GM19463 (cell line): ENCODE results near the gene WNK2.

ENCODE experiments used
- ATAC-seq: cut with Tn5 transposase; IDR thresholded peaks from one replicate; pipeline ENCODE4 v1.9.1; 2021; ENCODE audit warnings: mild to moderate bottlenecking, moderate library complexity; ENCODE audit not compliant: unreplicated experiment

The WNK2 gene

DNA sequence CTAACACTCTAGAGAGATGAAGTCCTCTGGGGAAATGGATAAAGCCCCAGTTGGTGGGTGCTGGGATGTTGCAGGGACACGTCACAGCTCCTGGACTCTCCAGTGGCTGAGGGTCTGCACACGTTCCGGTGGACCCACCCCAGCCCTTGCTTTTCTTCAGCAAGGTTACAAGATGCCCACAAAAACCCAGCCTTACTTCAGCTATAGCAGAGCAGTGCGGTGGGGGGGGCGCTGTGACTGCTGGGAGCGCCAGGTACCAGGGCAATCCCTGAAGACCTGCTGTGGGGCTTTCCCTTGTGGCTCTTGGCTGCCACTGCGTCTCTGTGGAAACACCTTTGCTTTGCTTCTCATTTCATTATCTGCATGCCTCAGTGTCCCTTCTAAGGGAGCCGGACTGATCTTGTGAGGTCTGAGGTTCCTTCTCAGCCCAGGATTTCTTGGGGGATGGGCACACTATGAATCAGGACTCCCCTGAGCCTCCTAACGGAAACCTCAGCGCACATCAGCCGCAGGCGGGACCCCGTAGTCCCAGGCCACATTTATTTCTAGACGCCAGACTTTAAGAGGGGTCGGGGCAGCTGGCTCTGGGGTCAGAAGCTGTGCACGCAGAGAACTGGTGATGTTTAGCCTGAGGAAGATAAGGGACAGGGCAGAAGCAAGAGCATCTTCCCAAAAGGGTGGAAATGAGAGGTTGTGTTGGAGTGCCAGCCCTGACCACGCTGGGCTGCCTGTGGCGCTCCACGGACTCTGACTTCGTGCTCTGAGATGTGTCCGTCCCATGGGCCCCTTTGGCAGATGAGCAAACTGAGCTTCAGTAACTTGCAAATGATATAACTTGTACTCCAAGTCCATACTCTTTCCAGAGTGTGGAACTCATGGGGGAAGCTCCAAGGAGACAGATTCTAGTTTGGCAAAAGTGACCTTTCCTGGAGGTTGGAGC, 106.8 kb downstream of the WNK2 start:
- no peak for ATAC-seq

DNA sequence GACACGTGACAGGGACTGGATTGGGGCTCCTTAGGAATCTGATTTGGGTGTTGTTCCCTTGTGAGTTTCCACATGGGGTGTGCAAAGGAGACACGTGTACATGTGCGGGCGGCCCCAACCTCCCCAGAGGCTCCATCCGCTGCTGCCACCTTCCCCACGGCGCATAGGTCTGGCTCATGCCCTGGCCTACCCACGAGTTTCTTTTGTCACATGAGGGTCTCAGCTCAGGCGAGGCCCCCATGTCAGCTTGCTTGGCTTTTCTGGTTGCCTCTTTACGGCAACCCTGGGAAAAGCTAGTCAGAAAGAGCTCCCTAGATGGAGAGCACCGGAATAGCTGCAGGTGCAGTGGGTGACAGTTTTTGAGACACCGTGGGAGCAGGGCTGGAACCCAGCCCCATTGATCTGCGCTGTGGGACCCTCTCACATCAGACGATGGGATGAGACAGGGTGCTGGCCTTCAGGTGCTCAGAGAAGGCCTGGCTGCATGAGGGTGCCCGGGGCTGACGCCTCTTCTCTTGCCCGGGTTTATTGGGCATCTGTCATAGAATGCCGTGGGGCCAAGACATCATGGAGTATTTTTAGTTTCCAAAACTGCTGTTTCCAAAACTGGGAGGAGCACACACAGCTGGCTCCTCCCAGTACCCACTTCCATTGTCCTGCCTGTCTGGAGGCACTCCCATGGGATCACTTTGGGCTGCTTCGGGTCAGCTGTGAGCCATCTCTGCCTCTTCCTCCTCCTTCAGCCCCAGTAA, 107.8 kb downstream of the WNK2 start:
- ATAC-seq: no peak

DNA sequence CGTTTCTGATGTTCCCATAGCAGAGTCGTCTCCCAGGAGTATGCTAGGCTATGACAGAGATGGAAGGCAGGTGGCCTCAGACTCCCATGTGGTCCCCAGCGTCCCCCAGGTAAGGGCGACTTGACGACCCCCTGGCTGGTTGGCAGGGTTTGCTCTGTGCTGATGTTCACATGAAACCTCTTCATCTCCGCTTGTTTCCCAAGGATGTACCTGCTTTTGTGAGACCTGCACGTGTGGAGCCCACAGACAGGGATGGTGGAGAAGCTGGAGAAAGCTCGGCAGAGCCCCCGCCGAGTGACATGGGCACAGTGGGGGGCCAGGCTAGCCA, 108.3 kb downstream of the WNK2 start:
- ATAC-seq: no peak

DNA sequence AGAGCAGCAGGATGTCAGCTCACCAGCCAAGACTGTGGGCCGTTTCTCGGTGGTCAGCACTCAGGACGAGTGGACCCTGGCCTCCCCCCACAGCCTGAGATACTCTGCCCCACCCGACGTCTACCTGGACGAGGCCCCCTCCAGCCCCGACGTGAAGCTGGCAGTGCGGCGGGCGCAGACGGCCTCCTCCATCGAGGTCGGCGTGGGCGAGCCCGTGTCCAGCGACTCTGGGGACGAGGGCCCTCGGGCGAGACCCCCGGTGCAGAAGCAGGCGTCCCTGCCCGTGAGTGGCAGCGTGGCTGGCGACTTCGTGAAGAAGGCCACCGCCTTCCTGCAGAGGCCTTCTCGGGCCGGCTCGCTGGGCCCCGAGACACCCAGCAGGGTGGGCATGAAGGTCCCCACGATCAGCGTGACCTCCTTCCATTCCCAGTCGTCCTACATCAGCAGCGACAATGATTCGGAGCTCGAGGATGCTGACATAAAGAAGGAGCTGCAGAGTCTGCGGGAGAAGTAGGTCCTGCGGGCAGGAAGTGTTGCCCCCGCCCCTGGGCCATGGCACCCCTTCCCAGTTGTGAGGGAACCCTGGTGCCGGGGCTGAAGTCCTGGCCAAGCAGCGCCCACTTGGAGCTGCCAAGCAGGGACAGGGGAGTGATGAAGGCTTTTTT, 108.9 kb downstream of the WNK2 start:
- ATAC-seq: no peak

DNA sequence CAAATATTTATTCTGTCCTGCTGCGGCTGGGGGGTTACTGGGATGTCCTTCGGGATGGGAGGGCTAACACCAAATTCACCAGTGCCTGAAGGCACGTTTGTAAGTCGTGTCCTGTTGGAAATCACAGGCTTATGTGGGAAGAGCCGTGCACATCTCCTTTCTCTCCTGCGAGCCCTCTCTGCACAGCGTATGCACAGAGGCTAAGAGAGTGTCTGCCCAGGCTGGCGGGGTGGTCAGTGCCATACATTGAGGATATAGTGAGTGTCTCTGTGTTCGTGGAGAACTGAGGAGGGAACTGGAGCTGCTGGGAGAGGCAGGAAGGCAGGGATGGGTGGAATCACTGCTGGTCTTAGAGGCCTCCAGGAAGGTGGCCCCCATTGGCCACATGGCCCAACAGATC, 110.1 kb downstream of the WNK2 start:
- no peak for ATAC-seq

DNA sequence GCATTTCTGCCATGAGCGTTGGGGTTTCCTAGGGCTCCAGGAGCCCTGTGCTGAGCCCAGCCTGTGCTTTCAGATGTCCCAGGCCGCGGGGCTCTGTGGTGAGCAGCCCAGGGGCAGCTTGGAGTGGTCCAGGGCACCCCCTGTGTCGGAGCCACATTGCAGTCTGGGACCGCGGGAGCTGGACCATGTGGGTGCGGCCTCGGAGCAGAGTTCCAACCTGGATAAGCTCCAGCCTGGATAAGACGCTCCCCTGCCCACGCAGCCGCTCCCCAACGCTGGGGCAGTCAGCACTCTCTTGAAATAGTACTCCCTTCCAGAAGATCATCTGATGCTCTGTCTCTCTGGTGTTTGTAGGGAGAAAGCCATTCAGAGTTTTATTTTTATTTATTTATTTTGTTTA, 111.1 kb downstream of the WNK2 start:
- ATAC-seq: no peak

DNA sequence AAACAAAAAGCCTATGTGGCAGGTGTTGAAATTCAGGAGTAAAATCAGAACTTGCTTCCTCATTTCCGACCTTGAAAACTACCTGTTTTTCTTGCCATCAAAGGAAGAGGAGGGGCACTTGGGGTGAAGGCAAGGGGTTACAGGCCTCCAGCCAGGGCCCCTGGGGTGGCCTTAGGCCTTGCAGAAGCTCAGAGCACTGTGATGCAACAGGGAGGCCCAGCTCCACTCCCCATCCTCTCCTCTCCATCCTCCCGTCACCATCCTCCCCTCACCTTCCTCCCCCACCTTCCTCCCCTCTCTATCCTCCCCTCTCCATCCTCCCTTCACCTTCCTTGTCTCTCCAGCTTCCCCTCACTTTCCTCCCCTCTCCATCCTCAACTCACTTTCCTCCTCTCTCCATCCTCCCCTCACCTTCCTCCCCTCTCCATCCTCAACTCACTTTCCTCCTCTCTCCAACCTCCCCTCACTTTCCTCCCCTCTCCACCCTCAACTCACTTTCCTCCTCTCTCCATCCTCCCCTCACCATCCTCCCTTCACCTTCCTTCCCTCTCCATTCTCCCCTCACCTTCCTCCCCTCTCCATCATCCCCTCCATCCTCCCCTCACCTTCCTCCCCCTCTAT, 111.6 kb downstream of the WNK2 start:
- ATAC-seq: no peak

DNA sequence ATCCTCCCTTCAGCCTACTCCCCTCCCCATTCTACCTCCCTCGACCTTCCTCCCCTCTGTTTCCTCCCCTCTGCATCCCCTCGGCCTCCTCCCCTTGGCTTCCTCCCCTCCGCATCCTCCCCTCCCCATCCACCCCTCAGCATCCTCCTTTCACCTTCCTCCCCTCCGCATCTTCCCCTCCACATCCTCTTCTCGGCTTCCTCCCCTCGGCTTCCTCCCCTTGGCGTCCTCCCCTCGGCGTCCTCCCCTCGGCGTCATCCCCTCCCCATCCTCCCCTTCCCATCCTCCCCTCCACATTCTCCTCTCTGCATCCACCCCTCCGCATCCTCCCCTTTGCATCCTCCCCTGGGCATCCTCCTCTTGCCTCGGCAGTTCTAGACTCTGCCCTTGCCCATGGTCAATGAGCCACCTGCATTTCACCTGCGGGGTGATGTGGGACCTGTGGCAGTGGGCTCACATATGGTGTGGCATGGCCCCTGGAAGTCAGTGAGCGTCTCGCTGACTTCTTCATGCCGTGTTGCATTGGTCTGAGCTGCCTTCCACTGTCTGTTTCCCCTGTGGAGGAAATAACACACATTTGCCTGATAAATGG, 113.0 kb downstream of the WNK2 start:
- no peak for ATAC-seq

DNA sequence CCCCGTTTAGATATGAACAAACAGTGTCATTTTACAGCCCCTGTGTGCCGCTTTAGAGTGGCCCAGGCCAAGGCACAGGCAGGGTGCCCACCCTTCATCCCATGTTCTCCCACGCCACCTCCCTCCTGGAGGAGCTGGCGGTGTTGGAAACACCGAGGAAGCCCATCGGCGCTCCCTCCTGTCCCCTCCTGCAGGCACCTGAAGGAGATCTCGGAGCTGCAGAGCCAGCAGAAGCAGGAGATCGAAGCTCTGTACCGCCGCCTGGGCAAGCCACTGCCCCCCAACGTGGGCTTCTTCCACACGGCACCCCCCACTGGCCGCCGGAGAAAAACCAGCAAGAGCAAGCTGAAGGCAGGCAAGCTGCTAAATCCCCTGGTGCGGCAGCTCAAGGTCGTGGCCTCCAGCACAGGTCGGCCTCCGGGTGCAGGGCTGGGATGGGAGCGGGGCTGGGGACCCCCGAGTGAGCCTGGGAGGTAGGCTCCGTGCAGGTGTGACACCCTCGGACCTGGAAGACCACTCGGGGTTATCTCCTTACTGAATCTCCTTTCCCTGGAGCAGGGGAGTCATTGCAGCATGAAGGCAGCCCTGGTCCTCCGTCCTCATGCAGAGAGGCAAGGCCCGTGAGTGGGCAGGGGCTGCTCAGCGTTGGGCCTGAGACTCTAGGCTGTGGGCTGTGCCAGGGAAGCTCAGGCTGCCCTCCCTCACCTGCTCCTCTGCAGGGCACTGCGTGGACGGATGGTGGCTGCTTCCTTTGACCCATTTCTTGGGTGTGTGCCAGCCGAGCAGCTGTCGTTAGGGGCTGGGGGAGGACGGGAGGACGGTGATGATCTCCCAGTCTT, 113.9 kb downstream of the WNK2 start:
- no peak for ATAC-seq

DNA sequence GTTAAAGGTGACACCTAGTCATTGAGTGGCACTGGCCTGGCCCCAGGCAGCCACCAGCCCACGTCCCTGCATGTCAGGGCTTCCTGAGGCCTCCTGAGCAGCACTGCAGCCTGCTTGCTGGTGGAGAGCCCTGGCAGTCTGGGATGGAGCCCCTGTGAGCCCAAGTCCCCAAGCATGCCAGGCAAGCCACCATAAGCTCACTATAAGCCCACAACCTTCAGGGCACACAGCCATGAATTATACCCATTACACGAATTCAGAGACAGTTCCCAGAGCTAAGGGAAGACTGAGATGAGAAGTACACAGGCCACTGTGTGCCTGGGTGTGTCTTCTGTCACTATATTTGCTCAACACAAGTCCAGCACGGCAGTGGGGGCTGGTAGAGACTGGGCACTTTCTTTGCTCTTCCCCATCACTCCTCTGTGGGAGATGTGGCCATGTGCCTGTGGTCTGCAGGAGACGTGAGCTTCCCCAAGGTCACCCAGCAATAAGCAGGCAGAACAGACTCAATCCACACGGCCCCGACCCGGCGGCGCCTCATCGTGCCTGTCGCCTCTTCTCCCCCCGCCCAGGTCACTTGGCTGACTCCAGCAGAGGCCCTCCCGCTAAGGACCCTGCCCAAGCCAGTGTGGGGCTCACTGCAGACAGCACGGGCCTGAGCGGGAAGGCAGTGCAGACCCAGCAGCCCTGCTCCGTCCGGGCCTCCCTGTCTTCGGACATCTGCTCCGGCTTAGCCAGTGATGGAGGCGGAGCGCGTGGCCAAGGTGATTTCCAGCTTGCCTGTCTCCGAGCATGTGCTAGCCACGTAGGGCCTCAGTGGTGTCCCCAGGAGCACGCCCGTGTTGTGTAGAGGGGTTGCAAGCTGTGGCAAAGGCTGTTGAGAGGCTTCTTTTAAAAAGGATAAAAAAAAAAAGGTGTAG, 114.8 kb downstream of the WNK2 start:
- ATAC-seq: no peak

DNA sequence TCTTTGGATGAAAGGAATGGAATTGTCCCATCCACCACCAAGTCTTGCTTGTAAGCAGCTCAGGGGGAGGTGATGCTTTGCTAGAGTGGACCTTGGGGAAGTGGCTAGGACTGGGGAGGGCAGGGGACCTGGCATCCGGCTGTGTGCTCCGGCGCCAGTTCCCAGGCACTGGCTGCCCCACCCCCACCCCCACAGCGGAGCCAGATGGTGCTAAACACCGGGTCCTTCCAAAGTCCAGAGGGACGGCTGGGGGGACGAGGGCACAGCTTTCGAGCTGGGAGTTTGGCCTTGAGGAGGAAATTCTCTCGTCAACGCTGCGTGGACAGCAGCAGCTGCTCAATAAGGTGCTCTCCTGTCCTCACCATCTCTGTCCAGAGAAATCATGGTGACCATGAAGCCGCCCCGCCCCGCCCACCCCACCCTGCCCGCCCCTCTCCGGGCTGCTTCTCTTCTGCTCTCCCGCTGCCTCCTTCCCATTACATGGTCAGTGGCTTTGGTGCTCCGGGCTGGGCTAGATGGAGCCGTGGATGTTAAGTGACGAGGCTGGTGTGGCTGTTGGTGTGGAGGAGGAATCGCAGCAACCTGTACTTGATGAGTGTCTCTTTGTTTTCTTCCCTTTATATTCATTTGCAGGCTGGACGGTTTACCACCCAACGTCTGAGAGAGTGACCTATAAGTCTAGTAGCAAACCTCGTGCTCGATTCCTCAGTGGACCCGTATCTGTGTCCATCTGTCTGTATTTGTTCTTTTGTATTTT, 115.7 kb downstream of the WNK2 start:
- ATAC-seq: no peak

DNA sequence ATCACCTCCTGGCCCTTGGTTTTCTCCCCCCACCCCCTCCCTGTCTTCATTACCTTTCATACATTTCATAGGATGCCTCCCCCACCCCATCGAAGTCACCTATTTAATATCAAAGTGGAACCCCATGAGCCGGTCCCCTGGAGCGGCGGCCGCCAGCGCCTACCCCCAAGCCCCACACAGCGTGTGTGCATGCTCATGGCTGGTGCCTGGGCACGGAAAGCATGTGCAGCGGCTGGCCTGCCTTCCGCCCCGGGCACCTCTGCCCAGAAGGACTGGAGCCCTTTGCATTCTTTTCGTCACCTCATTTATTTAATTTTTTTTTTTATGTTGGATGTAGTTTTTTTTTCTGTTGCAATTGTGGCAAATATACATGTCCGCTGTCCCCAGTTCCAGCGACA, 116.2 kb downstream of the WNK2 start:
- ATAC-seq: no peak

DNA sequence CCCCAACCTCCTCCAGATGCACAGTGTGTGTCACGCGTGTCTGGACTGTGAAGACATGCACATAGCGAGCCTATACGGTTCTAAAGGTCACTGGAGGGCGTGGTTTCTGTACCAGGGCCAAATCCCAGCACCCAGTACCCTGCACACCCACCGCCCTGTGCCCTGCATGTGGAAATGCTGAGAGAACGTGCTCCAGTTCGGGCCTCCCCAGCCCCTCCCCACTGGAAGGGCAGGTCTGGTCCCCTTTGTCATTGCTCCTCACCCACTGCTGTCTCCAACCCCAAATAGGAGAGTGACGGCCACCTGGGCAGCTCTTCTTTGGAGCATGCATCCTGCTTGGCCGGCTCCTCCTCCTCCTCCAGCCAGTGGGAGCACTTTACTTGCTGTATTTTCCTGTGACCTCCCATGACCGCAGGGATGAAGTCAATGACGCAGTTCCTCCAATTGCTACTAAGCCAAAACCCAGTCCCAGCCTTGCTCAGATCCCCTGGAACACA, 116.7 kb downstream of the WNK2 start:
- ATAC-seq: no peak

DNA sequence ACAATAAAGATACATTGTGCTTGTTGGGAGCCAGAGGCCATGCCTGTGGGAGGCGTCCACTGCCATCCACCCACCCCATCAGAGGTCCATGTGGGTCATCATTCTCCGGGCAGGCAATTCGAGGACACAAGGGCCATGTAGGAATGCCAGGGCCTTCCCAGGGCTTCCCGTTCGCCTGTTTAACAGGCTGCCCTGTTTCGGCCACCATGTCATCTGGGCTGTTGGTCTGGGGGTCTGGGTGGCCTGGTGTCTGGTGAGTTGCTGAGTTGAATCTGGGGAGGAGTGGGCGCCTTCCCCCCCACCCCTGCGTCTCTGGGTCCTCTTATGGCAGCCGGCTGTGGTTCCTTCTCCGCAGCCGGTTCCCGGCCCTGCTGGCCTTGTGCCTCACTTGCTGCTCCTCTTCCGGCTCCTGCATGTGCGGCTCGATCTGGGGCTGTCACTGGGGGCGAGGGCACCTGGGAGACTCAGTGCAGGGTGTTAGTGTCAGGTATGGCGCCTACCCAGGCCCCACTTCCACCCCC, 117.4 kb downstream of the WNK2 start:
- no peak for ATAC-seq

DNA sequence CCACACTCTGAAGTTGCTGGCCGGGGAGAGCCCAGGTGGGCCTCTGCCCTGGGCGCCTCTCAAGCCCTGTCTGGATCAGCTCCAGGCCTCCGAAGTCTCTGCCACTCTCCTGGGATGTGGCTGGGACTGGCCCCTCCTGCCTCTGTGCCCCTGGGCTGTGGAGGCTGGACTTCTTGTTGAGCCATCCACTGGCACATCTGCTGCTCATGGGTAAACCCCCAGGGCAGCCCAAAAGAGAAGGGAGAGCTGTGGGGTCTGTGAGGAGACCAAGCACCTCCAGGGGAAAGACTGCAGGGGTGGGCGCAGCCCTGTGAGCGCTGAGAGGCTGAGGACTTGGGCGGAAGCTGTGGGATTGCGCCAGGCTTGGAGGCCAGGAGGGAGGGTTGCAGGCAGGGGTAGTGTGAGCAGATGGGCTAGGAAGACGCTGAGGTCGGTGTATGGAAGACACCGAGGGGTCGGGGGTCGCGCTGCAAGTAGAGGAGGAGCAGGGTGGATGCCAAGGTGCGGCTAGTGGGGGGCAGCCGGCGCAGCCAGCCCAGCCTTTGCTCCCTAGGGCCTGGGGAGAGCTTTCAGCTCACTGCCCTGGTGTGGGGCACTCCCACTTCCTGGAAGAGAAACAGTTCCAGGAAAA, 118.1 kb downstream of the WNK2 start:
- no peak for ATAC-seq

DNA sequence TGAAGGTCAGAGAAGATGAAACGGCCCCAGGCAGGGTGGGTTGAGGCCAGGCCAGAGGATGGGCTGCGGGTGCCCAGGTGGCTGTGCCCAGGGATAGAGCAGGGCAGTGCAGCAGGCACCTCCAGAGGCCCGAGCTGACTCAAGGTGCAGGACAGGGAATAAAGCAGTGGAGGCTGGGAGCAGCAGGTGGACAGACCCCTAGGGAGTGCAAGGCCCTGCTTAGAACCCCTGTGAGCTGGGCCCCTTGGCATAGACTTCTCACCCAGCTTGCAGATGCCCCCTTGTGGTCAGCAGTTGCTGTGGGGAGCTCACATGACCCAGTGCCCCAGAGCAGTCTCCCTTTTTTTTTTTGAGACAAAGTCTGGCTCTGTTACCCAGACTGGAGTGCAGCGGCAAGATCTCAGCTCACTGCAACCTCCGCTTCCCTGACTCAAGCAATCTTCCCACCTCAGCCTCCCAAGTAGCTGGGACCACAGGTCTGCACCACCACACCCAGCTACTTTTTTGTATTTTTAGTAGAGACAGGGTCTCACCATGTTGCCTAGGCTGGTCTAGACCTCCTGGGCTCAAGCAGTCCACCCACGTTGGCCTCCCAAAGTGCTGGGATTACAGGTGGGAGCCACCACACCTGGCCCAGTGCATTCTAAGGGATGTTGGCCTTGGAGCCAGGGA, 118.8 kb downstream of the WNK2 start:
- no peak for ATAC-seq

DNA sequence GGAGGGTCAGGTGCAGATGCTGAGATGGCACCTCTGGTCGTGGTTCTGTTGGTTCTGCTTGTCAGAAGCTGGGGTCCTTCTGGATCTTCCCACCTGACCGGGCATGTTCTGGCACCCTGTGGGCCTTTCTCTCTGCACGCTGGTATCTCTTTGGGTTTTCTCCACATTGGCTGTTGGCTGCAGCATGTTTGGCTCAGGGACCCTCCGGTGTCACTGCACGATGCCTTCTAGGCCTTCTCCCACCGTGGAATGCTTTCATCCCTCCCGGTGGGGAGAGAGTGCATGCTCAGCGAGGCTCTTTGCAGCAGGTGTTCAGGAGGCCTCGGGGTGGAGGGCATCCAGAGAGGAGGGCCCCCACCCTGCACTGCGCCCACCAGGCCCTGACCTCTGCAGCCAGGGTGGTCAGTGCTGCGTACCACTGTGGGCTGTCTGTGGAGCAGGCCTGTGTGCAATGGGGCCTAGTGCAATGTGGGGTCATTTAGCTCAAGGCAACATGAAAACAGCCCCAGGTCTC, 119.4 kb downstream of the WNK2 start:
- no peak for ATAC-seq
